MV-4-11 (cell line): ENCODE data around the gene PLEKHA7.

Source experiments
- DNase-seq: peaks from one replicate; lab custom pipeline; 2025; lab: John Stamatoyannopoulos, UW

The PLEKHA7 gene

GRCh38 chr11:16789063-16789420 lies 225.2 kb downstream of the PLEKHA7 start:
- DNase-seq: no peak

- peak; percentile 66 for DNase-seq
Observed at GRCh38 chr11:16788141-16789062, 225.8 kb downstream of the PLEKHA7 start.

GRCh38 chr11:16787035-16787742 lies 227.0 kb downstream of the PLEKHA7 start:
- DNase-seq: no peak

- DNase-seq: no peak
Observed at GRCh38 chr11:16786131-16786530, 228.1 kb downstream of the PLEKHA7 start.

GRCh38 chr11:16785520-16786128 lies 228.6 kb downstream of the PLEKHA7 start:
- peak; percentile 81 for DNase-seq

- peak; percentile 2 for DNase-seq
Observed at GRCh38 chr11:16784666-16785065, 229.5 kb downstream of the PLEKHA7 start.

GRCh38 chr11:16784097-16784496 lies 230.1 kb downstream of the PLEKHA7 start:
- no peak for DNase-seq

GRCh38 chr11:16783321-16783801 lies 230.9 kb downstream of the PLEKHA7 start:
- DNase-seq: no peak

GRCh38 chr11:16781936-16782919 lies 232.0 kb downstream of the PLEKHA7 start:
- no peak for DNase-seq

GRCh38 chr11:16780698-16781550 lies 233.3 kb downstream of the PLEKHA7 start:
- no peak for DNase-seq

GRCh38 chr11:16780146-16780545 lies 234.1 kb downstream of the PLEKHA7 start:
- DNase-seq: no peak

- DNase-seq: peak; percentile 83
Observed at GRCh38 chr11:16779436-16779835, 234.8 kb downstream of the PLEKHA7 start.

GRCh38 chr11:16778876-16779275 lies 235.3 kb downstream of the PLEKHA7 start:
- DNase-seq: no peak

- DNase-seq: no peak
Observed at GRCh38 chr11:16778286-16778685, 235.9 kb downstream of the PLEKHA7 start.

GRCh38 chr11:16777613-16777975 lies 236.6 kb downstream of the PLEKHA7 start:
- DNase-seq: no peak

- DNase-seq: no peak
Observed at GRCh38 chr11:16776711-16777612, 237.3 kb downstream of the PLEKHA7 start.

GRCh38 chr11:16775614-16776283 lies 238.5 kb downstream of the PLEKHA7 start:
- no peak for DNase-seq

GRCh38 chr11:16774936-16775613 lies 239.1 kb downstream of the PLEKHA7 start:
- DNase-seq: no peak
